Measurements from ENCODE around the gene PLSCR4.
"Not testable (repeated sequence)": the region's sequence is repeated elsewhere in the genome, so short reads cannot be mapped to it uniquely, and the experiment has no call there.

Gene PLSCR4

GRCh38 chr3:146250449-146251382 lies at the start of gene PLSCR4:
PLSCR4 (minus strand) TSS chr3:146251105; CDS start chr3:146222071, 29,034 bp downstream.
- DNase-seq = no peak

- not testable (repeated sequence) for DNase-seq
Observed at GRCh38 chr3:146293401-146293800, 42.5 kb upstream of the PLSCR4 start.

GRCh38 chr3:146283781-146284445 lies 33.0 kb upstream of the PLSCR4 start:
- no peak for DNase-seq

- no peak for DNase-seq
Observed at GRCh38 chr3:146280864-146281263, 30.0 kb upstream of the PLSCR4 start.

- DNase-seq = no peak
Observed at GRCh38 chr3:146279951-146280350, 29.0 kb upstream of the PLSCR4 start.

GRCh38 chr3:146279013-146279412 lies 28.1 kb upstream of the PLSCR4 start:
- no peak for DNase-seq

GRCh38 chr3:146277953-146278631 lies 27.2 kb upstream of the PLSCR4 start:
- DNase-seq = no peak

- no peak for DNase-seq
Observed at GRCh38 chr3:146275476-146275875, 24.6 kb upstream of the PLSCR4 start.

- no peak for DNase-seq
Observed at GRCh38 chr3:146274833-146275232, 23.9 kb upstream of the PLSCR4 start.

- DNase-seq = no peak
Observed at GRCh38 chr3:146273721-146274407, 23.0 kb upstream of the PLSCR4 start.

- DNase-seq = no peak
Observed at GRCh38 chr3:146271180-146271579, 20.3 kb upstream of the PLSCR4 start.

- no peak for DNase-seq
Observed at GRCh38 chr3:146269271-146269670, 18.4 kb upstream of the PLSCR4 start.

- DNase-seq = no peak
Observed at GRCh38 chr3:146268535-146269219, 17.8 kb upstream of the PLSCR4 start.

- DNase-seq = no peak
Observed at GRCh38 chr3:146265720-146266119, 14.8 kb upstream of the PLSCR4 start.

GRCh38 chr3:146262371-146263110 lies 11.6 kb upstream of the PLSCR4 start:
- no peak for DNase-seq

- no peak for DNase-seq
Observed at GRCh38 chr3:146259880-146260589, 9.1 kb upstream of the PLSCR4 start.

GRCh38 chr3:146256851-146257486 lies 6.1 kb upstream of the PLSCR4 start:
- DNase-seq = no peak

GRCh38 chr3:146252445-146252844 lies 1.5 kb upstream of the PLSCR4 start:
- not testable (repeated sequence) for DNase-seq

- DNase-seq = no peak
Observed at GRCh38 chr3:146249921-146250320, 984 bp downstream of the PLSCR4 start.

GRCh38 chr3:146247911-146248310 lies 3.0 kb downstream of the PLSCR4 start:
- DNase-seq = no peak

All from activated CD4-positive, alpha-beta T cell treated with anti-CD3 and anti-CD28 coated beads, Interleukin-2, amount 50 U/mL, for 4 hours (primary cell).